Transverse colon (tissue), 3 donors: Measurements from ENCODE around the gene PASD1.

Experiments
- CTCF ChIP-seq, 5 experiments: fragments of 200-600 bp in 3 of 5; fragments of 450-650 bp in 2 of 5; sonication (generic) in 3 of 5; IDR thresholded peaks; 1 replicate in 2 of 5; 2 replicates in 3 of 5; pipeline ENCODE4 v1.5.1; 2016 to 2017; ENCODE audit warnings: antibody characterized with exemption in 5 of 5, inconsistent platforms in 3 of 5, mild to moderate bottlenecking in 2 of 5, moderate library complexity in 1 of 5
- POLR2A ChIP-seq: fragments of 450-650 bp; IDR thresholded peaks from one replicate; pipeline ENCODE4 v1.6.1; 2016; ENCODE audit warnings: antibody characterized with exemption, mild to moderate bottlenecking, moderate library complexity

DNA sequence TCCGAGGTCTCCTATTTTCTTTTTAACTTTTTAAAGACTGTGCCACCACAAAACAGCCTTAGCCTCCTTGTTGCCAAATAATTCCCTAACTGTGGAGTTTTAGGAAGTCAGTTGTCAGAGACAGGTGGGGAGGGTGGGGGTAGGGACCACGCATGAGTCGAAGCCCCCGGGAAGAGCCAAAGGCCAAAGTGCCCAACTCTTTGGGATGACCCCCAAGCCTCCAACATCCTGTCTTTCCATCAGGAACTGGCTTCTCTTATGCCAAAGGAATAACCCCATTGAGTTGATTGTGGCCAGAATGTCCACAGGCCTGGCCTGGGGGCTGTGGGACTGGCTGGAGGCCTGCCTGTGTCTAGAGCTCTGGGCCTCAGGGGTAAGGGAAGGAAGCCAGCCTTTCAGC lies 137.6 kb downstream of the PASD1 start:
- TF ChIP-seq POLR2A = no peak
- no peak for TF ChIP-seq CTCF (IDR thresholded peaks at IDR 0.05)
